Panc1 (cell line): Measurements from ENCODE around the gene KCTD1. TPM values are rescaled to one million over a fixed set of nuclear protein-coding genes. Genes with fewer than 3 reads are reported as not detected.

ENCODE experiments used
- ATAC-seq: fragments of 200-7000 bp; cut with Tn5 transposase; 2 replicates; pipeline ENCODE4 v1.9.1; 2020; ENCODE audit warnings: mild to moderate bottlenecking, moderate library complexity
- BruUV-seq: library from RNA; stranded (reverse); fragments of 400-500 nt; replicated peaks from 2 replicates; lab custom pipeline; 2021; lab: Mats Ljungman, UMichigan
- CTCF ChIA-PET: fragments of 300-600 bp; sonication (Branson Sonifier 250); formaldehyde crosslinking; loops from one replicate; lab custom pipeline; 2022; ENCODE audit warnings: antibody characterized with exemption; lab: Charles Lee
- POLR2A ChIA-PET: fragments of 300-600 bp; sonication (Branson Sonifier 250); formaldehyde crosslinking; loops from one replicate; lab custom pipeline; 2022; ENCODE audit warnings: antibody characterized with exemption; lab: Charles Lee
- DNase-seq: peaks from one replicate; pipeline ENCODE4 v3.0.0-alpha.2; 2010; ENCODE audit warnings: low read depth, low spot score
- H3K27ac ChIP-seq: 2 replicates; pipeline ENCODE4 v1.5.1; 2011; ENCODE audit warnings: mild to moderate bottlenecking, low read length, inconsistent platforms
- H3K27me3 ChIP-seq: fragments of 200-500 bp; sonication (Bioruptor generic); 2 replicates; pipeline ENCODE4 v1.6.0; 2014; ENCODE audit warnings: low read length, inconsistent platforms; ENCODE audit not compliant: control insufficient read depth, insufficient read depth
- H3K36me3 ChIP-seq: fragments of 200-500 bp; sonication (Bioruptor generic); 2 replicates; pipeline ENCODE4 v1.5.1; 2014; ENCODE audit warnings: inconsistent platforms, mild to moderate bottlenecking, low read length, moderate library complexity; ENCODE audit not compliant: control insufficient read depth, insufficient read depth
- H3K4me1 ChIP-seq: 2 replicates; pipeline ENCODE4 v1.5.1; 2011; ENCODE audit warnings: inconsistent platforms, mild to moderate bottlenecking, low read length, moderate library complexity; ENCODE audit not compliant: control insufficient read depth, insufficient read depth
- H3K4me3 ChIP-seq, 2 experiments: 2 replicates each; pipeline ENCODE4 v1.5.1; 2011 to 2012; ENCODE audit warnings: low read depth in 2 of 2, low read length in 2 of 2, mild to moderate bottlenecking in 2 of 2, inconsistent platforms in 1 of 2, moderate library complexity in 1 of 2
- H3K9me3 ChIP-seq: fragments of 200-500 bp; sonication (Bioruptor generic); 2 replicates; pipeline ENCODE4 v1.5.1; 2014; ENCODE audit warnings: low read depth, mild to moderate bottlenecking, inconsistent platforms, low read length, moderate library complexity; ENCODE audit not compliant: control insufficient read depth, insufficient read depth
- POLR2AphosphoS5 ChIP-seq: IDR thresholded peaks from 2 replicates; pipeline ENCODE4 v1.6.1; 2012; ENCODE audit warnings: mild to moderate bottlenecking, low read depth, low read length, moderate library complexity
- REST ChIP-seq, 2 experiments: IDR thresholded peaks; 2 replicates each; pipeline ENCODE4 v1.6.1; 2011 to 2012; ENCODE audit warnings: low read depth in 2 of 2, control low read depth in 1 of 2, low read length in 1 of 2, mild to moderate bottlenecking in 1 of 2, moderate library complexity in 1 of 2; ENCODE audit not compliant: insufficient read depth in 1 of 2
- SIN3A ChIP-seq: IDR thresholded peaks from 2 replicates; pipeline ENCODE4 v1.6.1; 2012; ENCODE audit warnings: low read depth, mild to moderate bottlenecking, low read length, moderate library complexity, borderline replicate concordance; ENCODE audit not compliant: insufficient read depth
- TCF7L2 ChIP-seq: IDR thresholded peaks from 2 replicates; pipeline ENCODE4 v1.6.1; 2011; ENCODE audit warnings: mild to moderate bottlenecking, low read depth, low read length, inconsistent platforms
- in situ Hi-C: cut with HindIII; loops from 2 replicates; pipeline ENCODE4 v1.10.0; 2016; ENCODE audit warnings: low sequenced_read_pairs, low pct_unique_long_range_greater_than_20kb
- intact Hi-C: fragments of 100-400 bp; cut with micrococcal nuclease; formaldehyde crosslinking; loops from one replicate; pipeline ENCODE4 v1.10.0; 2022; ENCODE audit not compliant: unreplicated experiment
- total RNA-seq: library from RNA; stranded (reverse); gene quantifications from one replicate; pipeline ENCODE4 v1.2.1, GENCODE V29; 2021; ENCODE audit not compliant: unreplicated experiment
- TF ChIP-seq, protein P1 (sequence below): fragments of 450-650 bp; IDR thresholded peaks from 2 replicates; pipeline ENCODE4 v1.5.1; 2017; ENCODE audit warnings: mild to moderate bottlenecking

Gene KCTD1
- total RNA-seq, 1 experiment from 2014 or later, result 34.4 TPM

DNA sequence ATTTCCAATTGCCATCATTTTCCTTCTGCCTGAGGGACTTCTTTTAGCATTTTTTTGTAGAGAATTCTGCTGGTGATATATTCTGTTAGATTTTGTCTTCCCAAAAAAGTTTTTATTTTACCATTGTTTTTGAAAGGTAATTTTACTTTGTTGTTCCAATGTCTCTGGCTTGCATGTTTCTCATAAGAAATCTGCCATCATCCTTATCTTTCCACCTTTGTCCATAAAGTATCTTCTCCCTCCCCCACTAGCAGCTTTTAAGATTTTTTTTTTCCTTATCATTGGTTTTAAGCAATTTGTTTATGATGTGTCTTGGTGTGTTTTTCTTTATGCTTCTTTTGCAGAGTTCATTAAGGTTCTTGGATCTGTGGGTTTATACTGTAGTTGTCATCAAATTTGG lies 104.5 kb downstream of the KCTD1 start:
- TF ChIP-seq POLR2AphosphoS5 (no peak), TCF7L2 (no peak), REST (IDR thresholded peaks at IDR 0.05; ENCODE audit: insufficient read depth in 1 of 2, low read depth in 2 of 2, low read length in 1 of 2) (no peak), SIN3A (no peak)
- TF ChIP-seq, protein P1, sequence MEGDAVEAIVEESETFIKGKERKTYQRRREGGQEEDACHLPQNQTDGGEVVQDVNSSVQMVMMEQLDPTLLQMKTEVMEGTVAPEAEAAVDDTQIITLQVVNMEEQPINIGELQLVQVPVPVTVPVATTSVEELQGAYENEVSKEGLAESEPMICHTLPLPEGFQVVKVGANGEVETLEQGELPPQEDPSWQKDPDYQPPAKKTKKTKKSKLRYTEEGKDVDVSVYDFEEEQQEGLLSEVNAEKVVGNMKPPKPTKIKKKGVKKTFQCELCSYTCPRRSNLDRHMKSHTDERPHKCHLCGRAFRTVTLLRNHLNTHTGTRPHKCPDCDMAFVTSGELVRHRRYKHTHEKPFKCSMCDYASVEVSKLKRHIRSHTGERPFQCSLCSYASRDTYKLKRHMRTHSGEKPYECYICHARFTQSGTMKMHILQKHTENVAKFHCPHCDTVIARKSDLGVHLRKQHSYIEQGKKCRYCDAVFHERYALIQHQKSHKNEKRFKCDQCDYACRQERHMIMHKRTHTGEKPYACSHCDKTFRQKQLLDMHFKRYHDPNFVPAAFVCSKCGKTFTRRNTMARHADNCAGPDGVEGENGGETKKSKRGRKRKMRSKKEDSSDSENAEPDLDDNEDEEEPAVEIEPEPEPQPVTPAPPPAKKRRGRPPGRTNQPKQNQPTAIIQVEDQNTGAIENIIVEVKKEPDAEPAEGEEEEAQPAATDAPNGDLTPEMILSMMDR, result no peak
- no TSS peak for BruUV-seq
- Histone ChIP-seq H3K27ac (no peak overlapping the region), H3K4me1 (no peaks in the 10 kb centered on the region), H3K9me3 (peaks cover 10% of the 10 kb centered on the region; the same call in 1 of the 2 replicates), H3K36me3 (no peaks in the 10 kb centered on the region), H3K4me3 (no peak overlapping the region), H3K27me3 (no peaks in the 10 kb centered on the region)
- ATAC-seq, result no peak
- intact Hi-C loops, result no loop called here
- POLR2A ChIA-PET, result no interaction called here
- CTCF ChIA-PET, result no interaction called here
- in situ Hi-C loops, result no loop called here
- DNase-seq, result no peak

- ChIA-PET POLR2A (no interaction called here), CTCF (no interaction called here)
- ATAC-seq, result no peak
- intact Hi-C loops, result no loop called here
- Histone ChIP-seq H3K4me1 (no peaks in the 10 kb centered on the region), H3K27ac (no peak overlapping the region), H3K9me3 (peaks cover 10% of the 10 kb centered on the region; the same call in 1 of the 2 replicates), H3K36me3 (no peaks in the 10 kb centered on the region), H3K27me3 (no peaks in the 10 kb centered on the region), H3K4me3 (no peak overlapping the region)
- DNase-seq, result no peak
- TF ChIP-seq REST (IDR thresholded peaks at IDR 0.05; ENCODE audit: insufficient read depth in 1 of 2, low read depth in 2 of 2, low read length in 1 of 2) (no peak), SIN3A (no peak), TCF7L2 (no peak), POLR2AphosphoS5 (no peak)
- TF ChIP-seq, protein P1, result no peak
- no TSS peak for BruUV-seq
- in situ Hi-C loops, result no loop called here
Measured at GRCh38 chr18:26442126-26442525, 106.2 kb downstream of the KCTD1 start.
